Bronchial epithelial cell (primary cell): Measurements from ENCODE around the gene FOXF1. TPM values are rescaled to one million over a fixed set of nuclear protein-coding genes. Genes with fewer than 3 reads are reported as not detected.

ENCODE experiments used
- DNase-seq: peaks from one replicate; pipeline ENCODE4 v3.0.0-alpha.2; 2010; ENCODE audit warnings: low read depth
- FAIRE-seq: peaks from 2 replicates; lab custom pipeline; 2011; peaks lifted over from hg19 to GRCh38; lab: Jason Lieb, UNC
- H3K27me3 ChIP-seq: 2 replicates; pipeline ENCODE4 v1.5.1; 2011; ENCODE audit warnings: low read length; ENCODE audit not compliant: control insufficient read depth, insufficient read depth
- H3K36me3 ChIP-seq: 2 replicates; pipeline ENCODE4 v1.5.1; 2011; ENCODE audit warnings: low read length; ENCODE audit not compliant: control insufficient read depth, insufficient read depth
- H3K4me3 ChIP-seq: 2 replicates; pipeline ENCODE4 v1.5.1; 2011; ENCODE audit warnings: mild to moderate bottlenecking, low read depth, low read length, control low read depth
- total RNA-seq: library from RNA; depleted of rRNA; stranded (reverse); fragments of >200 nt; gene quantifications from 2 replicates; pipeline ENCODE4 v1.2.1, GENCODE V29; 2014
- TF ChIP-seq, protein P1 (sequence below): IDR thresholded peaks from 2 replicates; pipeline ENCODE4 v1.5.1; 2011; ENCODE audit warnings: mild to moderate bottlenecking, moderate library complexity, low read length, control low read depth, inconsistent platforms; ENCODE audit not compliant: insufficient read depth, severe bottlenecking

FOXF1 gene
- total RNA-seq, 1 donor from 2014 or later = 0.26 TPM

DNA sequence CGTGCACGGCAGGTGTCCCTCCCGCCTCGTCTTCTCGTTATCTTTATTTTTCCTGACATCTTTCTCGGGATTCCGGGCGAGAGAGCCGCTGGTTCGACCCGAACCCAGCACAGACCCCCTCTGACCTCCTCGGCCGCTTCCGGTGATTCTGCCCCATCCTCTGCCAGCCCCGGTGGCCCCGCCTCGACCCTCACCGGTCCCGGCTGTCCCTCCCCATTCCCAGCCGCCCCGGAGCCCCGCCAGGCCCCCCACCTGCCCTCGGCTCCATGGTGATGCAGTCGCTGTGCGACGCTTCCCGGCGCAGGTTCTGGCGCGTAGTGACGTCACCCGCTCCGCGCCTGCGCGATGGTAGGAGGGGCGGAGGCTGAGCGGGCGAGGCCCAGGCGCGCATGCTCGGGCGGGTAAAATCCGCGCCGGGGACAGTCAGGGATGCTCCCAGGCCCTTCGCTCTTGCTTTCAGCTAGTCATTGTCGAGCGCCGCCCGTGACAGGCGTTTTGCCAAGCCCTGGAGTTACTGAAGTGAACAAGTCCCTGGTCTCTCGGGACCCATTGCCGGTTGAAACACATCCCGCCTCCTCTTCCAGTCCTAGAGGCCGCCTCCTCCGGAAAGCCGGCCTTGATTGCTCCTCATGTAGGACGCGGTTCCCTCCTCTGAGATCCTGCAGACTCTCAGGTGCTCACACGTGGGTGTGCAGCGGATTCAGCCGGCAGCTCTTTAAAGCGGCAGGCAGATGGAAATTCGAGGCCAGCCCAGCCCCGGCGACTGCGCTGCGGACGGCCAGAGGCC is 44.8 kb downstream of the FOXF1 start, which contains the start of gene MTHFSD:
MTHFSD (minus strand) TSS at position 319 of the 787 bp plus-strand sequence; CDS start at position 268, 51 bp downstream.
- Histone ChIP-seq H3K4me3 (peak within 1 kb of the TSS; percentile 97), H3K36me3 (peaks cover 4% of the 10 kb centered on the region), H3K27me3 (no peaks in the 10 kb centered on the region)
- FAIRE-seq = no peak
- DNase-seq = peak; percentile 69
- TF ChIP-seq, protein P1, sequence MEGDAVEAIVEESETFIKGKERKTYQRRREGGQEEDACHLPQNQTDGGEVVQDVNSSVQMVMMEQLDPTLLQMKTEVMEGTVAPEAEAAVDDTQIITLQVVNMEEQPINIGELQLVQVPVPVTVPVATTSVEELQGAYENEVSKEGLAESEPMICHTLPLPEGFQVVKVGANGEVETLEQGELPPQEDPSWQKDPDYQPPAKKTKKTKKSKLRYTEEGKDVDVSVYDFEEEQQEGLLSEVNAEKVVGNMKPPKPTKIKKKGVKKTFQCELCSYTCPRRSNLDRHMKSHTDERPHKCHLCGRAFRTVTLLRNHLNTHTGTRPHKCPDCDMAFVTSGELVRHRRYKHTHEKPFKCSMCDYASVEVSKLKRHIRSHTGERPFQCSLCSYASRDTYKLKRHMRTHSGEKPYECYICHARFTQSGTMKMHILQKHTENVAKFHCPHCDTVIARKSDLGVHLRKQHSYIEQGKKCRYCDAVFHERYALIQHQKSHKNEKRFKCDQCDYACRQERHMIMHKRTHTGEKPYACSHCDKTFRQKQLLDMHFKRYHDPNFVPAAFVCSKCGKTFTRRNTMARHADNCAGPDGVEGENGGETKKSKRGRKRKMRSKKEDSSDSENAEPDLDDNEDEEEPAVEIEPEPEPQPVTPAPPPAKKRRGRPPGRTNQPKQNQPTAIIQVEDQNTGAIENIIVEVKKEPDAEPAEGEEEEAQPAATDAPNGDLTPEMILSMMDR = no peak

DNA sequence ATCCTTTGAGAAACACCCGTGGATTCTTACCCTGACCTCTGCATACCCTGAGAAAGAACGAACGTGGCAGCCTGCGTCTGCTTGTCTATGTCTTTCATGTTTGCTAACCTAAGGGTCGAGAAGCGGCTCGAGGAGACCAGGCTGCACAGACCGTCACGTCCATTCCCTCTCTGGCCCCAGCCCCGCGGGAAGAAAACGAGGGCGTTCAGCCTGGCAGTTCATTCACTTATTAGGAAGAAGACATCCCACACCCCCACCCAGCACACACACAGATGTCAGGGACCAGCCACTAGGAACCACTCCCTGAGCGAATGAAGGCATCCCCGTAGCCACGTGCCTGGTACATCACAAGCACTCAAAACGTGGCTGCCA is 45.4 kb downstream of the FOXF1 start:
- Histone ChIP-seq H3K36me3 (peaks cover 4% of the 10 kb centered on the region), H3K4me3 (peak overlapping the region; percentile 97), H3K27me3 (no peaks in the 10 kb centered on the region)
- no peak for DNase-seq
- FAIRE-seq = no peak
- TF ChIP-seq, protein P1 = no peak

DNA sequence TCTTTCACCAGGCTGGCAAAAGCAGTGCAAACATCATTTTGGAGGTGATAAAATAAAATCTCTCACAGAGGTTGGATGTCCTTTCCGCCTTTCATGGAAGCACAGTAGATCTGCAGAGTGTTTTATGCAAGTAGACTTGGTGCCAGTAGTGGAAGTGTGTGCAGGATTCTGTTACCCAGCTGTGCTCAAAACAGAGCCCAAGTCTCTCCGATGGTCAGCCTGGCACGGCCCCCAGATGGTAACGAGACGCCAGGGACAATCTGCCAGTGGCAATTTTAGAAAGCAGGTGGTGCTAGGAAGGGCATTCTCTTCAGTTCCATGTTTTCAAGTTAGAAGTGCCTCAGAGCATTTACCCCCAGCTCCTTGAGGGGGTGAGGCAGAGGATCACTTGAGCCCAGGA is 46.2 kb downstream of the FOXF1 start:
- TF ChIP-seq, protein P1 = no peak
- peaks cover 4% of the 10 kb centered on the region for H3K36me3 ChIP-seq
- DNase-seq (no peak), FAIRE-seq (no peak)
- H3K27me3 ChIP-seq = no peaks in the 10 kb centered on the region
- no peak overlapping the region for H3K4me3 ChIP-seq

DNA sequence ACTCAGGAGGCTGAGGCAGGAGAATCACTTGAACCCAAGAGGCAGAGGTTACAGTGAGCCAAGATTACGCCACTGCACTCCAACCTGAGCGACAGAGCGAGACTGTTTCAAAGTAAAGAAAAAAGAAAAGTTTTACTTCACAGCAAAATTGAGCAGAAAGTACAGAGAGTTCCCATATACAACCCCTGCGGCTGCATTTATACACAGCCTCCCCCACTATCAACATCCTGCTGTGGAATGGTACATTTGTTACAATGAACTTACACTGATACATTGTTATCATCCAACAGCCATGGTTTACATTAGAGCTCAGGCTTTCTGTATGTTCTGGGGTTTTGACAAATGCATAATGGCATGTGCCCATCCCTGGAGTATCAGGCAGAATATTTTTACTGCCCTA is 47.3 kb downstream of the FOXF1 start:
- Histone ChIP-seq H3K36me3 (peaks cover 2% of the 10 kb centered on the region), H3K27me3 (no peaks in the 10 kb centered on the region), H3K4me3 (no peak overlapping the region)
- TF ChIP-seq, protein P1 = no peak
- FAIRE-seq = no peak
- no peak for DNase-seq

DNA sequence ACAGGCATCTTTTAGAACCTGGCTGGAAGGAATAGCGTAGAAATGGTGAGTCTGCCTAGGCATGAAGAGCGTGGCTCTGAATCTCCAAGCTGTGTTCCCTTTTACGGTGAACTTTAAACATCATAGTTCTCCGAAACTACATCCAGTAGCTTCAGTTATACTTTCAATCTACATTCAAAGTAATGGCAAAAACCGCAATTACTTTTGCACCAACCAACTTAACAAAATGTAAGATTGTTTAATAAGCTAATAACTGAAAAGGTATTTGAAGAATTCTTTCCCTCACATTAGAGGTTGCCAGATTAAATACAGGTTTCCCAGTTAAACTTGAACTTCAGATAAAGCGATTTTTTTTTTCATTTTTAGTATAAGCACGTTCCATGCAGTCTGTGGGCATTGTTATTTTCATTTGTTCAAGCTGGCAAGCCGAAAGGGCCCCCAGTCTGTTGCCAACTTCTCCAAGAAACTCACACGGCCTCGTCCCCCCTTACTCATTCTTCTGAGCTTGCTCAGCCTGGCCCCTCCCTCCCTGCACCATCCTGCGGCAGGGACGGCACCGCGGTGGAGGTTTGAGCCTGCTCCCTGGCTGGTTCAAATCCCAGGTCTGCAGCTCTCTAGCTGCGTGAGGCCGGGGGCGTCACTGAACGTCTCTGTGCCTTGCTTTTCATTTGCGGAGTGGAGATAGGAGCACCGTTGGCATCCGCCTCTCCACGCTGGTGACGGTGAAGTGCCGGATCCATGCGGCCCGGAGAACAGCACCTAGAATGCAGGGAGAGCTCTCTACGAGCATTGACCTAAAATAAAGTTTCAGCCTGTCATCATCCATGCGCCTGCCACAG is 48.2 kb downstream of the FOXF1 start:
- no peak for DNase-seq
- no peak for FAIRE-seq
- H3K27me3 ChIP-seq = no peaks in the 10 kb centered on the region

More for the DNA sequence above, 48.2 kb downstream of the FOXF1 start:
- H3K36me3 ChIP-seq = no peaks in the 10 kb centered on the region
- TF ChIP-seq, protein P1 = no peak
- H3K4me3 ChIP-seq = no peak overlapping the region
